ENCODE data around the gene NACC2.

DNA sequence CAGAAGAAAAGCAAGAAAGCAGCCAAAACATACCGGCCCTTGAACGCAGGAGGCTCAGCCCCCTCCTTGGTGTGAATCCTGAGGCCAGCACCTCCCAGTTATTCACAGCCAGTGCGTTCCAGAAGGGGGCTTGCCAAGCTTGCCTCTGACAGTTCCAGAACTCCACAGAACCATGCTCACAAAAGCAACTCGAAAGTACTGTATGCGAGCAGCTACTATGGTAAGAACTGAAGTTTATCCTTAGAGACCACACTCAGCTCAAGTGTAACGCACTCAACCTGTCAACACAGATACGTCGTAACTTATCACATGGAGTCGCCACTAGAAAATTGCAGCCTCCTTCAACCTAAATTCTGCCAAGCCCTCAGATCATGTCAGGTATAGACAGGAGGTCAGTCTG, 135.3 kb downstream of the NACC2 start:
- TF ChIP-seq, protein P1, sequence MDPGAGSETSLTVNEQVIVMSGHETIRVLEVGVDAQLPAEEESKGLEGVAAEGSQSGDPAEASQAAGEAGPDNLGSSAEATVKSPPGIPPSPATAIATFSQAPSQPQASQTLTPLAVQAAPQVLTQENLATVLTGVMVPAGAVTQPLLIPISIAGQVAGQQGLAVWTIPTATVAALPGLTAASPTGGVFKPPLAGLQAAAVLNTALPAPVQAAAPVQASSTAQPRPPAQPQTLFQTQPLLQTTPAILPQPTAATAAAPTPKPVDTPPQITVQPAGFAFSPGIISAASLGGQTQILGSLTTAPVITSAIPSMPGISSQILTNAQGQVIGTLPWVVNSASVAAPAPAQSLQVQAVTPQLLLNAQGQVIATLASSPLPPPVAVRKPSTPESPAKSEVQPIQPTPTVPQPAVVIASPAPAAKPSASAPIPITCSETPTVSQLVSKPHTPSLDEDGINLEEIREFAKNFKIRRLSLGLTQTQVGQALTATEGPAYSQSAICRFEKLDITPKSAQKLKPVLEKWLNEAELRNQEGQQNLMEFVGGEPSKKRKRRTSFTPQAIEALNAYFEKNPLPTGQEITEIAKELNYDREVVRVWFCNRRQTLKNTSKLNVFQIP (CRISPR knock-in tag; IDR thresholded peaks at IDR 0.05; ENCODE audit: borderline replicate concordance, low read depth), result no peak
- no peak for TF ChIP-seq ARNTL (CRISPR knock-in tag; IDR thresholded peaks at IDR 0.05; ENCODE audit: borderline replicate concordance, low read depth)
- TF ChIP-seq ISL1 (CRISPR knock-in tag; IDR thresholded peaks at IDR 0.05), result no peak
- TF ChIP-seq, protein P2, sequence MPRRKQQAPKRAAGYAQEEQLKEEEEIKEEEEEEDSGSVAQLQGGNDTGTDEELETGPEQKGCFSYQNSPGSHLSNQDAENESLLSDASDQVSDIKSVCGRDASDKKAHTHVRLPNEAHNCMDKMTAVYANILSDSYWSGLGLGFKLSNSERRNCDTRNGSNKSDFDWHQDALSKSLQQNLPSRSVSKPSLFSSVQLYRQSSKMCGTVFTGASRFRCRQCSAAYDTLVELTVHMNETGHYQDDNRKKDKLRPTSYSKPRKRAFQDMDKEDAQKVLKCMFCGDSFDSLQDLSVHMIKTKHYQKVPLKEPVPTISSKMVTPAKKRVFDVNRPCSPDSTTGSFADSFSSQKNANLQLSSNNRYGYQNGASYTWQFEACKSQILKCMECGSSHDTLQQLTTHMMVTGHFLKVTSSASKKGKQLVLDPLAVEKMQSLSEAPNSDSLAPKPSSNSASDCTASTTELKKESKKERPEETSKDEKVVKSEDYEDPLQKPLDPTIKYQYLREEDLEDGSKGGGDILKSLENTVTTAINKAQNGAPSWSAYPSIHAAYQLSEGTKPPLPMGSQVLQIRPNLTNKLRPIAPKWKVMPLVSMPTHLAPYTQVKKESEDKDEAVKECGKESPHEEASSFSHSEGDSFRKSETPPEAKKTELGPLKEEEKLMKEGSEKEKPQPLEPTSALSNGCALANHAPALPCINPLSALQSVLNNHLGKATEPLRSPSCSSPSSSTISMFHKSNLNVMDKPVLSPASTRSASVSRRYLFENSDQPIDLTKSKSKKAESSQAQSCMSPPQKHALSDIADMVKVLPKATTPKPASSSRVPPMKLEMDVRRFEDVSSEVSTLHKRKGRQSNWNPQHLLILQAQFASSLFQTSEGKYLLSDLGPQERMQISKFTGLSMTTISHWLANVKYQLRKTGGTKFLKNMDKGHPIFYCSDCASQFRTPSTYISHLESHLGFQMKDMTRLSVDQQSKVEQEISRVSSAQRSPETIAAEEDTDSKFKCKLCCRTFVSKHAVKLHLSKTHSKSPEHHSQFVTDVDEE (CRISPR knock-in tag; IDR thresholded peaks at IDR 0.05), result no peak
- no peak for TF ChIP-seq ZFP3 (CRISPR knock-in tag; IDR thresholded peaks at IDR 0.05)
- TF ChIP-seq CREB5 (CRISPR knock-in tag; IDR thresholded peaks at IDR 0.05; ENCODE audit: low read depth), result no peak
- TF ChIP-seq TOX (CRISPR knock-in tag; IDR thresholded peaks at IDR 0.05; ENCODE audit: borderline replicate concordance), result no peak
- no peak for TF ChIP-seq ZNF8 (CRISPR knock-in tag; IDR thresholded peaks at IDR 0.05)
